ENCODE data around the gene YTHDF1.

The YTHDF1 gene

DNA sequence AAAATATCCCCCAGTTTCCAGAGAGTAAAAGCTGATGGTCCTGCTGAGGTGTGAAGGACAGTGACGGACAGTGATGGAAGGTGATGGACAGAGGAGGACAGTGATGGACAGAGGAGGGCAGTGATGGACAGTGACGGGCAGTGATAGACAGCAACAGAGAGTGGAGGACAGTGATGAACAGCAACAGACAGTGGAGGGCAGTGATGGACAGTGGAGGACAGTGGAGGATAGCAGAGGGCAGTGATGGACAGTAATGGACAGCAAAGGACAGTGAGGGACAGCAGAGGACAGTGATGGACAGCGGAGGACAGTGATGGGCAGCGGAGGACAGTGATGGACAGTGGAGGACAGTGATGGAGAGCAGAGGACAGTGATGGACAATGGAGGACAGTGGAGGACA, 41.0 kb upstream of the YTHDF1 start:
- H3K4me3 Mint-ChIP-seq: peak overlapping the region in 2 of 3 experiments; percentile 57 to 65
- peak overlapping the region; percentile 9 to 99 (median 98) for H3K27ac Mint-ChIP-seq
- TF ChIP-seq, protein P1, sequence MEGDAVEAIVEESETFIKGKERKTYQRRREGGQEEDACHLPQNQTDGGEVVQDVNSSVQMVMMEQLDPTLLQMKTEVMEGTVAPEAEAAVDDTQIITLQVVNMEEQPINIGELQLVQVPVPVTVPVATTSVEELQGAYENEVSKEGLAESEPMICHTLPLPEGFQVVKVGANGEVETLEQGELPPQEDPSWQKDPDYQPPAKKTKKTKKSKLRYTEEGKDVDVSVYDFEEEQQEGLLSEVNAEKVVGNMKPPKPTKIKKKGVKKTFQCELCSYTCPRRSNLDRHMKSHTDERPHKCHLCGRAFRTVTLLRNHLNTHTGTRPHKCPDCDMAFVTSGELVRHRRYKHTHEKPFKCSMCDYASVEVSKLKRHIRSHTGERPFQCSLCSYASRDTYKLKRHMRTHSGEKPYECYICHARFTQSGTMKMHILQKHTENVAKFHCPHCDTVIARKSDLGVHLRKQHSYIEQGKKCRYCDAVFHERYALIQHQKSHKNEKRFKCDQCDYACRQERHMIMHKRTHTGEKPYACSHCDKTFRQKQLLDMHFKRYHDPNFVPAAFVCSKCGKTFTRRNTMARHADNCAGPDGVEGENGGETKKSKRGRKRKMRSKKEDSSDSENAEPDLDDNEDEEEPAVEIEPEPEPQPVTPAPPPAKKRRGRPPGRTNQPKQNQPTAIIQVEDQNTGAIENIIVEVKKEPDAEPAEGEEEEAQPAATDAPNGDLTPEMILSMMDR (IDR thresholded peaks at IDR 0.05; ENCODE audit: unreplicated experiment in 3 of 3): no peak
- peaks cover 79% of the 10 kb centered on the region for H3K4me1 Mint-ChIP-seq
- no peaks in the 10 kb centered on the region for H3K36me3 Mint-ChIP-seq (ENCODE audit: low read depth)
- peaks cover 22% of the 10 kb centered on the region for H3K27me3 Mint-ChIP-seq (ENCODE audit: low read depth)
- no peaks in the 10 kb centered on the region for H3K9me3 Mint-ChIP-seq

DNA sequence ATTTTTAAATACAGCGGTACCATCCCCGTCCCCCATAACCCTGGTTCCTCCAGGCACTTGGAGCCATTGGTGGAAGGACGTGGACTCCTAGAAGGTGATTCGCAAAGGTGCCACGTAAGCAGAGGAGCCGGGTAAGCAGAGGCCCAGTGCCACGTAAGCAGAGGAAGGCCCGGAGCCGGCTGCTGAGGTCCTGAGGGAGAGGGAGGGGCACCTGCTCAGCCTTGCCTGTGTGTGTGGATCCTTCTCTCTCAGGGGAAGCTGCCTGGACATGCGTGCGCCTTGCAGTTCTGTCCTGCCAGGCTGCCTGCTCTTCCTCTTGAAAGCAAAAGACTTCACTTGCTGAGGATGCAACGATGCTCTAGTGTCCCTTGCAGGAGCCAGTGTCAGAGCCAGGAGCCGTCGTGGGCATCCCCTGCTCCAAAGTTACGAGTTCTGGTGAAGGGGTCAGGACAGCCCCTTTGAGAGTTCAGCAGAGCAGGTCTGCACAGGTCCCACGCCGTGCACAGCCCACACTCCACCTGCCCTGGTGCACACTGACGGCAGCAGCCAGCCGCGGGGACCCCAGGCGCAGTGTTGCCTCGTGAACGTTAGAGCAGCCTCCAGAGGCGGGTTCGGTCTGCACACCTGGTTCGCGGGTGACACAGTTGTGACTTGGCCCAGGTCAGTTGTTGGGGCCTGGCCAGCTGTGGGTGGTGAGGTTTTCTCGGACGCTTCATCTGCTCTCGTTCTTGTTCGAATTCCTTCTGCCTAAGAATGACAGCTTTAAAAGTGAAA, 40.2 kb upstream of the YTHDF1 start:
- H3K9me3 Mint-ChIP-seq: no peaks in the 10 kb centered on the region
- TF ChIP-seq, protein P1 (IDR thresholded peaks at IDR 0.05; ENCODE audit: unreplicated experiment in 3 of 3): no peak
- peaks cover 25% of the 10 kb centered on the region for H3K27me3 Mint-ChIP-seq (ENCODE audit: low read depth)
- H3K4me1 Mint-ChIP-seq: peaks cover 77% of the 10 kb centered on the region
- peak overlapping the region in 2 of 3 experiments; percentile 98 to 99 for H3K27ac Mint-ChIP-seq
- peak overlapping the region; percentile 40 to 89 (median 75) for H3K4me3 Mint-ChIP-seq
- no peaks in the 10 kb centered on the region for H3K36me3 Mint-ChIP-seq (ENCODE audit: low read depth)

DNA sequence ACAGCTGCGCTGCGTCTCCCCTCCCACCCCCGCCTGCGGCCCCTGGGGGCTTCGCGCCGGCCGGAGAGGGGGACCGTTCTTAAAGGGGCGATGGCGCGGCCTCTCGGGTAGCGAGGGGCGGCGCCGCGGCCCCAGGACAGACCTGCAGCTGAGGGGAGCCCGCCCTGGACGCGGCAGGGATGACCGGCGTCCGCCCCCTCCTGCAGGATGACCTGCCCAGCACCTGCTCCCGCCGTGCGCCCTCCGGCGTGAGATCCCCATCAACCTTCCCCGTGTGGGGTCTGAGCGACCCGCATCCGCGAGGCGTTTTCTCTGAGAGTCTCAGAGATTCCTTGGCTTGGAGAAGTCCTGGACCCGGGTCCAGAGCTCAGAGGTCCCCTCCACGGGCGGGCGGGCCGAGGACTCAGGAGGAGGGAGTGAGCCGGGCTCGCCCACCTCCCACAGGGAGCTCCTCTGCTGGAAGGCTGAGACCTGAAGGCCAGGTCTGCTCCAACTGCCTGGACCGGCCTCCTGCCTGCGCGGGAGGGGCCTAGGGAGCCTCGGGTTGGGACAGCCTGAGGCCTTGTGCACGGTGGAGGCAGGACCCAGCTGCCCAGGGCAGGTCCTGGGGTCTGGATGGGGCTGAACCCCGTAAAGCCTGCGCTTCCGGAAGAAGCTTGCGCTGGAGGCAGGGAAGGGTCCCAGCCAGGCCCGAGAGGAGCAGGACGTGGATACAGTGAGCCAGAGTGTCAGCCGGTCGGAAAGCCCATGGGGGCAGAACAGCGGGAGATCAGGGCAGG, 38.9 kb upstream of the YTHDF1 start:
- peak overlapping the region; percentile 75 to 99 (median 98) for H3K27ac Mint-ChIP-seq
- peak overlapping the region; percentile 82 to 91 (median 89) for H3K4me3 Mint-ChIP-seq

DNA sequence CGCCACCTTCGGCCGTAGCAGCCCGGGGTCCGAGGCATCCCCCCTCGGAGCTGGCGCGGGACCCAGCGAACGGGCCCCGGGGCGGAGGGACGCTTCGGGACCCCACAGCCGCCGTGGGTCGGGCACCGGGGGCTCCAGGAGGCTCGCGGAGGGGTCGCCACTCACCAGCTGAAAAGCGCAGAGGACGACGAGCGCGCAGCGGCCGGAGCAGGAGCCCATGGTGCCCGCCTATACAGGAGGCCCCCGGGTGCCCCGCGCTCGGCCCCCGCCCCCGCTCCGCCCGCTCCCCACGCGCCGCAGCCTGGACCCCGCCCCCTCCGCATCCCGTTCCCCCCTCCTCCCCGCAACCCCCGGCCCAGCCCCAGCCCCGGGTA, 38.3 kb upstream of the YTHDF1 start, which contains the start of gene NKAIN4:
TSS of gene NKAIN4 (minus strand) at position 232 of the 374 bp plus-strand sequence. CDS start at position 219, 13 bp downstream.
- Mint-ChIP-seq H3K27me3 (ENCODE audit: low read depth) (peaks cover 30% of the 10 kb centered on the region), H3K4me3 (peak within 1 kb of the TSS; percentile 82 to 91 (median 89)), H3K27ac (peak within 1 kb of the TSS; percentile 75 to 99 (median 98)), H3K9me3 (no peaks in the 10 kb centered on the region), H3K4me1 (peaks cover 71% of the 10 kb centered on the region), H3K36me3 (ENCODE audit: low read depth) (no peaks in the 10 kb centered on the region)
- TF ChIP-seq, protein P1 (IDR thresholded peaks at IDR 0.05; ENCODE audit: unreplicated experiment in 3 of 3): no peak

More for the DNA sequence above, 38.9 kb upstream of the YTHDF1 start:
- H3K27me3 Mint-ChIP-seq (ENCODE audit: low read depth): peaks cover 29% of the 10 kb centered on the region
- H3K36me3 Mint-ChIP-seq (ENCODE audit: low read depth): no peaks in the 10 kb centered on the region
- TF ChIP-seq, protein P1 (IDR thresholded peaks at IDR 0.05; ENCODE audit: unreplicated experiment in 3 of 3): no peak
- H3K4me1 Mint-ChIP-seq: peaks cover 73% of the 10 kb centered on the region
- H3K9me3 Mint-ChIP-seq: no peaks in the 10 kb centered on the region

DNA sequence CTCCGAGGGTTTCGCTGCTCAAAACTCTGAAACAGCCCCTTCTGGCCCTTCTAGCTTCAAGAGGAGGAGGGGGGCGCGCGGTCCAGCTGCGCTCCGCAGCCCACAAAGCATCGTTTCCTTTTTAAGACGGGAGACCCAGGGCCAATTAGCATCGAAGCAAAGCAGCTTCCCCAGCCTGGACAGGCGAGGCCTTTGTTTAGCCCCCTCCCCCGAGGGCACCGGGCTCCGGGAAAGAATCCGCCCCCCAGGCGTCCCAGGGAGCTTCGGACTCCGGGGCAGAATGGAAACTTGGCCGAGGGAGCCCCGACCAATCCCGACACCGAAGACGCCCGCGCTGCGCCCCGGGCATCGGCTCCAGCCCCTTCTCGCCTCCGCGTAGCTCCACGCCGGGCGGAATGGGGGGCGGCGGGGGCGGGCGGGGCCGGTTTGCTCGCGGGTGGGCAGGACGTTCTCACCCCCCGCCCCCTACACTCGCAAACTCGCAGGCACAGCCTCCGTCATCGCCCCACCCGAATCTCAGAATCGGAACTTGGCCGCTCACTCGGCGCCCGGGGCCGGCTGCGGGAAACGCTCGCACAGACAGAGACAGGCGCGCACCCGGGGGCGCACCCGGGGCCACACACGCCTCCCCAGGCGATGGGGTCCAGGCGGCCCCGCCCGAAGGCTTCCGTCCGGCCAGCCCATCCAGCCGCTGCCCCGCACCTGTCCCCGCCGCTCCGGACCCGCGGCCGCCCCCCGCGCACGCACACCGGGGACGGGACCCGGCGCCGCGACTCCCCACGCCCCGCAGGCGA, 37.7 kb upstream of the YTHDF1 start:
- peak overlapping the region; percentile 17 to 84 (median 73) for H3K27ac Mint-ChIP-seq
- TF ChIP-seq, protein P1 (IDR thresholded peaks at IDR 0.05; ENCODE audit: unreplicated experiment in 3 of 3): no peak
- H3K4me3 Mint-ChIP-seq: peak overlapping the region; percentile 77 to 88 (median 81)
- H3K27me3 Mint-ChIP-seq (ENCODE audit: low read depth): peaks cover 34% of the 10 kb centered on the region
- H3K36me3 Mint-ChIP-seq (ENCODE audit: low read depth): no peaks in the 10 kb centered on the region
- H3K4me1 Mint-ChIP-seq: peaks cover 71% of the 10 kb centered on the region
- H3K9me3 Mint-ChIP-seq: no peaks in the 10 kb centered on the region

Measured in nephron (organoid).